GM10266 (cell line): ENCODE results near the gene TINAG.

Source experiments
- DNase-seq: peaks from one replicate; pipeline ENCODE4 v3.0.0; 2012; ENCODE audit errors: extremely low spot score
- CTCF ChIP-seq: IDR thresholded peaks from 2 replicates; pipeline ENCODE4 v1.5.1; 2012; ENCODE audit warnings: mild to moderate bottlenecking, low read depth; ENCODE audit not compliant: control insufficient read depth, insufficient read depth; ENCODE audit errors: missing control alignments

Gene TINAG

DNA sequence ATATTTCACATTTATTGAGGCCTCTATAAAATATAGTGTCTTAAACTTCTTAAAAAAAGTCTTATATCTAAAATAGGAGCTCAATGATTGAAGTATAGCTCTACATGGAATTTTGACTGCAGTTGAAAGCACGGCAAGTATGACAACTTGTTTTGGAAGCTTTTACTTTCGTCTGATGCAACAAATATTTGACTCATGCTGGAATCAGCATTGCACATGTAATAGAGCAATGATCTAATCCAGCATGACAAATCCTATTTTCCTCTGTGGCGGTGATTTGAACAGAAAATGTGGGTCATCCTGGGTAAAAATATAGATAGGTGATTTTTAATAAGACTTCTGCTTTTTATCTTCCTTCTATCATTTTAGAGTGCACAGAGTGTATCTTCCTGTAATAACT lies 111.6 kb downstream of the TINAG start:
- no peak for DNase-seq
- no peak for TF ChIP-seq CTCF

DNA sequence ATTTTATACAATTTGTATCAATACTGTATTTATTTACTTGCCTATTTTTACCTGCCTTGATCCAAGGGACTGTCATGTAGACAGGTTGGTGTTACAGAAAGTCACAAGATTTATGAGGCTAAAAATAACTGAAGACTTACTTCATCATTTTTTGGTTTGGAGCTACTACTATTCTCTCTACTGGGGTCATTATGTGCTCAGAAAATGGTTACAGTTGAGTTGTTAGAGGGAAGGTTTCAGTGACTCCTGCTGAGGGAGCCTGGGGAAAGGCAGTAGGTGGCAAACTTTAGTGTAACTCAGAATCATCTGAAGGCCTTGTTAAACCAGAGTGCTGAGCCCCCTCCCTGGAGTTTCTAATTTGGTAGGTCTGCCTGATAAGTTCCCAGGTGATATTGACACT lies 118.8 kb downstream of the TINAG start:
- TF ChIP-seq CTCF = no peak
- no peak for DNase-seq

GRCh38 chr6:54427396-54427937 lies 119.2 kb downstream of the TINAG start:
- DNase-seq = no peak
- no peak for TF ChIP-seq CTCF

DNA sequence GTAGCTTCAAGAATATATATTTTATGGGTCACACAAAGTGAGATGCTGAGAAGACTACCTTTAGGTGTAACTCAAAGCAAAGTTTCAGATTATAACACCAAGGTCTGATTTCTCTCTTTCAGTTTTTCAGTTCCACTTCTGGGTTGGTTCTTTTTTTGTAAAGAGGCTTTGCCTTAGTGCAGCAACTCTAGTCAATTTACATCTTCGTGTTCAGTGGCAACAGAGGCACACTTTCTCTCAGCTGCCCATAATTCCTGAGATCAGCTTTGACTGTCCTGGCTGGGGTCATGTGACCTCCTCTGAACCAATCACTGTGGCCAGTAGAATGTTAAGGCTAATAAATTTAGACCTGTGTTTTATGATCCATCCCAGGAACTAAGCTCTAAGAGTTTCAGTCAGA lies 120.2 kb downstream of the TINAG start:
- TF ChIP-seq CTCF = no peak
- peak; percentile 30 for DNase-seq

- no peak for TF ChIP-seq CTCF
- DNase-seq = no peak
Measured at GRCh38 chr6:54431466-54431865, 123.2 kb downstream of the TINAG start.
